Stimulated activated CD8-positive, alpha-beta memory T cell treated with anti-CD3 and anti-CD28 coated beads, Interleukin-7, amount 100 ng/mL, for 4 hours (primary cell): ENCODE results near the gene ZFPL1.
"Not testable (repeated sequence)": the region's sequence is repeated elsewhere in the genome, so short reads cannot be mapped to it uniquely, and the experiment has no call there.

Source experiments
- DNase-seq, 2 donors: peaks; one replicate each; pipeline ENCODE4 v3.0.0-alpha.2; 2020; ENCODE audit warnings: low read depth in 2 of 2

ZFPL1 gene

DNA sequence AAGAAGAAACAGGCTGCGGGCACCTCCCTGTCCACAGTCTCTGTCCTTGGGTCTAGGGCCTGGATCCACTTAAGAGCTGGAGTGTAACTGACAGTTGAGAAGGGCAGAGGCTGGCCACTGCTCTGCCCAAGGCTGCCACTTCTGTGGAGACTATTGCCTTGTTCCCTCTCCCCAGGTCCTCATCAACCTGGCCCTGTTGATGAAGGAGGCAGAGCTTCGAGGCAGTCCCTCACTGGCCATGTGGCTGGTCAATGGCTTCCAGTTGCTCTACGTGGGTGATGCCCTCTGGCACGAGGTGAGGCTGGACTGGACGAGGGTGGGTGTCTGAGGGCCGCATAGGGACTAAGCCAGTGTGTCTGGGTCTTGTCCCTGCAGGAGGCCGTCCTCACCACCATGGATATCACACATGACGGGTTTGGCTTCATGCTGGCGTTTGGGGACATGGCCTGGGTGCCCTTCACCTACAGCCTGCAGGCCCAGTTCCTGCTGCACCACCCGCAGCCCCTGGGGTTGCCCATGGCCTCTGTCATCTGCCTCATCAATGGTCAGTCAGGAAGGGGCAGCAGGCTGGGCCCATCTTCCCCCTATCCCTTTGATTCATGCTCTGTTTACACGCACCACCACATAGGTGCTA is 30.6 kb downstream of the ZFPL1 start:
- DNase-seq = no peak

DNA sequence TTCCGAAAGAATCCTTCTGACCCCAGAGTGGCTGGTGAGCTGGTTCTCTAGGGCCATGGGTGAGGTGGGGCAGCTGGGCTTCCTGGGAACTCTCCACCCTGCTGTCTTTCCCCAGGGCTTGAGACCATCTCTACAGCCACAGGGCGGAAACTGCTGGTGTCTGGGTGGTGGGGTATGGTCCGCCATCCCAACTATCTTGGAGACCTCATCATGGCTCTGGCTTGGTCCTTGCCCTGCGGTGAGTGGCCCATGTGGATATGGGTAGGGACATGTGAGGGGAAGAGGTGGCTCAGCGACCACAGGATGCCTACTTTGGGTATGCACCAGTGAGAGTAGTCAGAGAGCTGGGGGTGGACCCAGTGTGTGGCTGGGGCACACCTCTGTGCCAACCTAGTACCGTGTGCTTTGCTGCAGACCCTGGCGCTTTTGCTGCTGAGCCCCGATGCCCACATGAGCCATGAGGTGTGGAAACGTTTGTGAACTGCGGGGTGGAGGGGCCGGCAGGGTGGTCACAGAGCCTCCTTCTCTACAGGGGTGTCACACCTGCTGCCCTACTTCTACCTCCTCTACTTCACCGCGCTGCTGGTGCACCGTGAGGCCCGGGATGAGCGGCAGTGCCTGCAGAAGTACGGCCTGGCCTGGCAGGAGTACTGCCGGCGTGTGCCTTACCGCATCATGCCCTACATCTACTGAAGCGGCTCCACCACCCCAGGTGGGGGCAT is 31.5 kb downstream of the ZFPL1 start:
- no peak for DNase-seq

DNA sequence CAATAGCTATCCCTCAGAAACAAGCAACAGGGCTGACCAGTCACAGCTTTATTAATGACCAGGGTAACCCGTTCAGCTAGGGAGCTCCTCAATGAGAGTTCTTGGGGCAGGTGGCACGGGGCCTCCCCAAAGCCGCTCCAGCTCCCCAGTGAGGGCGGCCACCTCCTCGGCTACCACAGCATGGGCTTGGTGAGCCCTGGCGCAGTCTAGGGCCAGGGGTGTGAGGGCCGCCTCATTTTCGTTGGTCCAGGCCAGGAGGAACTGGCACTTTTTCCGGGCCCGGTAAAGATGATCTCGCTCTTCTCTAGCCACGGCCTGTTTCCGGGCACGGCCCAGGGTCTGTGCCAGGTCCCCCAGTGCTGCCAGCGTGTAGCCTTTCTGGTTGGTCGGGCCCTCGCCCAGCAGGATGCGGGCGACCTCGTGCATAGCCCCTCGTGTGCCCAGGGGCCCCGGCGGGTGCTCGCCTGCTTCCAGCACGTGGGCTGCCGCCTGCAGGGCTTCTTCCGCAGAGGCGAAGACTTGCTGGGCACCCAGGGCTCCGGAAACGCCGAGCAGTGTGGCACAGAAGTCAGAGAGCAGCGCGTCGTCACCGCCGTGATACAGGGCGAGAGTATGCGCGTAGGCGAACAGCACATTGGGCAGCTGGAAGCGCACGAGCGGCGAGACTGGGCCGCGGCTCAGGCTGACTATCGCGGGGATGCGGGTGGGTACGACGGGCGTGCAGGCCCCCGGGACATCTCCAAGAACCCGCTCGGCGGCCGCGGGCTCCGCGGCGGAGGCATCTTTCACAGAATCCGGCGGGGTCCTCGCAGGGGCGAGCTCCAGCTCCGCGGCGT is 32.6 kb downstream of the ZFPL1 start:
- DNase-seq = peak; percentile 53 to 64

DNA sequence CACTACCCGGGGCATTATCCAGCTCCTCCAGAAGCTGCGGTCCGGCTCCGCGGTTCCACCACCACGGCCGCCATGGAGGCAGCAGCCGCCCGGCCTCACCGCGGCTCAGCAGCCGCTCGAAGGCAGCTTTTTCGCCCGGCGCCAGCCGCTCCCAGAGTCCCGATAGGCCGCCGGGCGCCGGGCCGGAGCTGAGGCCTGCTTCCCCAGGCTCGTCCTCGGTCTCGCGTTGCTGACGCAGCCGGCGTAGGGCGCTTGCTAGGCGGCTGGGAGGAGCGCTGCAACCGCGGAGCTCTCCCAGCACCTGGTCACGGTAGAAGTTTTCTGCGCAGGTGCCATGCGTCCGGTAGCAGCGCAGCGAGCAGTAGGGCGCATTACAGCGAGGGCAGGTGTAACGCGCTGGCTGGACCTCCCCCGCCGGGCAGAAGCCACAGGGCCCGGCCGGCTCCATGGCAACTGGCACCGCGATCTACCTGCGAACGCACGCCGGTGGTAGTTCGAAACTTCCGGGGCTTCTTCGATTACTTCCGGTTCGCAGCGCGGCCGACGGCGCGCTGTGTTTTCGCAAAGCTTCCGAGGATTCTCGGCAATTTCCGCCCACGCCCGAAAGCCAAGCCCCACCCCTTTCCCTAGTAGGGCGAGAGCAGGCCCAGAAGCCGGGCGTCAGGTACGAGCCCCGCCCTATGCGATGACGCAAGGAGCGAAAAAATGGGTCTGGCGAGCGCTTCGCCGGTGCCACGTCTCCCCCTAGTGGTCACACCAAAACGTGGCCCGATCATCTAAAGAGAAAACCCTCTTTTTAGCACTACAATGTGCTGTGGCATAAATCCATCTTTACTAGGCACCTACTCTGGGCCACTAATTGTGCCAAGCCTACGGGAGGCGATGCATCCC is 33.4 kb downstream of the ZFPL1 start, which contains the start of gene ZNHIT2:
Gene ZNHIT2 (minus strand): TSS at position 496 of the 891 bp plus-strand sequence. CDS start 48 bp downstream, at position 448.
- peak; percentile 100 for DNase-seq

DNA sequence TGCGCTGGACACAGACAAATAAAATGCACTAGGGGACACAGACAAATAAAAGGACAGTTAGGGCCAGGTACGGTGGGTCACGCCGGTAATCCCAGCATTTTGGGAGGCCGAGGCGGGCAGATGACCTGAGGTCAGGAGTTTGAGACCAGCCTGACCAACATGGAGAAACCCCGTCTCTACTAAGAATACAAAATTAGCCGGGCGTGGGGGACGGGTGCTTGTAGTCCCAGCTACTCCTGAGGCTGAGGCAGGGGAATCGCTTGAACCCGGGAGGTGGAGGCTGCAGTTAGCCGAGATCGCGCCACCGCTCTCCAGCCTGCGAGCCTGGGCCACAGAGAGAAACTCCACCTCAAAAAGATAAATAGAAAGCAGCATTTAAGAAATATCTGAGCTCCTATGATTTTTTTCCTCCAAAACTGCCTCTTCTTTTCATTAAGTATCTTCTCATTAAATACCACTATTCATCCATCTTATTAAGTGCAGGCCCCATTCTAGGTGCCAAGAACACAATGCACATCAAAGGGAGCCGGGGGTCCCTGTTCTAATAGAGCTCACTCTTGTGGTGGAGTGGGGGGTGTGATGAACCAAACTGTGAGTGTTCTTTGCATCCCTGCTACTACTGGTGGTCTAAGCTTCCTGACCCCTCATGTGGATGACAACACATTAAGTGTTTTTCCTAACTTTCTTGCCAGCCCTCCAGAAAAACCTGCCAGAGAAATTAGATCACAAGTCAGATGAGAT is 34.2 kb downstream of the ZFPL1 start:
- no peak for DNase-seq

DNA sequence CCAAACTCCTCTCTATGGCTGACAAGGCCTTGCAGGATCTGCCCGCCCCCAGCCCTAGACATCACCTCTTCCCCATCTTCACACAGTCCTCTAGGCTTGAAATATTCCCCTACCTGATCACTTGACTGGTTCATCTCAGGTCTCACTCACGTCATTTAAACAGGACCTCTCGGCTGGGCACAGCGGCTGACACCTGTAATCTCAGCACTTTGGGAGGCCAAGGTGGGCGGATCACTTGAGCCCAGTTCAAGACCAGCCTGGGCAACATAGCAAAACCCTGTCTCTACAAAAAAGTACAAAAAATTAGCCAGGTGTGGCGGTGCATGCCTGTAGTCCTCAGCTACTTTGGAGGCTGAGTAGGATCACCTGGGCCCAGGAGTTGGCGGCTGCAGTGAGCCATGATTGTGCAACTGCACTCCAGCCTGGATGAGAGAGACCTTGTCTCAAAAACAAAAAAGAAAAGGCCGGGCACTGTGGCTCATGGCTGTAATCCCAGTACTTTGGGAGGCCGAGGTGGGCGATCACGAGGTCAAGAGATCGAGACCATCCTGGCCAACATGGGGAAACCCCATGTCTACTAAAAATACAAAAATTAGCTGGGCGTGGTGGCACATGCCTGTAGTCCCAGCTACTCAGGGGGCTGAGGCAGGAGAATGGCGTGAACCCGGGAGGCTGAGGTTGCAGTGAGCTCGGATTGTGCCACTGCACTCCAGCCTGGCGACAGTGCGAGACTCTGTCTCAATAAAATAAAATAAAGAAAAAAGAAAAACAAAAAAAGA is 35.1 kb downstream of the ZFPL1 start:
- DNase-seq = not testable (repeated sequence)

DNA sequence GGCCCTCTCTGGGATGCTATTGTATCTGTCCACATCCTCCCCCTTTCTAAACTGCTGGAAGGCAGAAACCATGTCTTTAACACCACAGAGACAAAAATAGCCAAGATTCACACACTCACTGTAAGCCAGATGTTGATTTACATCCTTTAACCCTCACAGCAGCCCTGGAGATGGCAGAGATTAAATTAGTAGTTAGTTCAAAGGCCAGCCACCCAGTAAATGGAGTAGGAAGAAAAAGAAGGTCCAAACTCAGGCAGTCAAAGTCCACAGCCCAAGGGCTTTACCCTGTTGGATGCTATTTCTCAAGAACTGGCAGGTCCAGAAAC is 35.6 kb downstream of the ZFPL1 start:
- no peak for DNase-seq

DNA sequence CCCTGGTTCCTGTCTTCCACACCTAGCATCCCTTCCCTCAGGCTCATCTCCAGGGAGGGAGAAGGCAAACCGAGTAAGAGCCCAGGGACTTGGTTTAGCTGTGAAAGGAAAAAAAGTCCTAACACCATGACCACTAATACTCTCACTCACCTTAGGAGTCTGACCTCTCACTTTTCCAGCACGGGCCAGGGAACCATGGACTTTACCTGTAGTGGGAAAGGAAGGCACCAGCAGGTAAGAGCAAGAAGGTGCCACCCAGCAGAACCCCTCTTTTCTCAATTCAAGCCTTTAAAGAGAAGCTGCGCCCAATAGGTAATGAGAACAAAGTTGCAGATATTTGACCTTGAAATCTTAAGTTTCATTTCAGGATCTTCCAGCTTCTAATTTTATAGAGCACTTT is 36.8 kb downstream of the ZFPL1 start:
- no peak for DNase-seq

DNA sequence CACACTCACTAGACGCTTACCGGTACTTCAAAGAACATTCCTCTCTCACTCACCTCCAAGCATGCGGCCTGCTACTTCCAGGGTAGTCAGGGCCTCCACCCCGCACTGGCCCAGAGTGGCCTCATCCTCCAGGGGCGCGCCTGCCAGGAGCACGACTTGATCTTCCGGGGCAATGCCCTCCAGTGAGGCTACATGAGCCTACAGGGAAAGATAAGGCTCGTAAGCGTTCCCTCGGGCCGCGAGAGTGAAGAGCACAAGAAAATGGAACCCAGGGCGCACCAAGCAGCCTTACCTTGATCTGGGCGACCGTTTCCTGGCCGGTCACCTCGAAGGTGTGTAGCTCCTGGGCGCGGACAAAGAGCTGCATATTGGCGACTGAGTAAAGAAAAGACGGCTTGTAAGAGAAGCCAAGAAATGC is 37.4 kb downstream of the ZFPL1 start:
- no peak for DNase-seq

DNA sequence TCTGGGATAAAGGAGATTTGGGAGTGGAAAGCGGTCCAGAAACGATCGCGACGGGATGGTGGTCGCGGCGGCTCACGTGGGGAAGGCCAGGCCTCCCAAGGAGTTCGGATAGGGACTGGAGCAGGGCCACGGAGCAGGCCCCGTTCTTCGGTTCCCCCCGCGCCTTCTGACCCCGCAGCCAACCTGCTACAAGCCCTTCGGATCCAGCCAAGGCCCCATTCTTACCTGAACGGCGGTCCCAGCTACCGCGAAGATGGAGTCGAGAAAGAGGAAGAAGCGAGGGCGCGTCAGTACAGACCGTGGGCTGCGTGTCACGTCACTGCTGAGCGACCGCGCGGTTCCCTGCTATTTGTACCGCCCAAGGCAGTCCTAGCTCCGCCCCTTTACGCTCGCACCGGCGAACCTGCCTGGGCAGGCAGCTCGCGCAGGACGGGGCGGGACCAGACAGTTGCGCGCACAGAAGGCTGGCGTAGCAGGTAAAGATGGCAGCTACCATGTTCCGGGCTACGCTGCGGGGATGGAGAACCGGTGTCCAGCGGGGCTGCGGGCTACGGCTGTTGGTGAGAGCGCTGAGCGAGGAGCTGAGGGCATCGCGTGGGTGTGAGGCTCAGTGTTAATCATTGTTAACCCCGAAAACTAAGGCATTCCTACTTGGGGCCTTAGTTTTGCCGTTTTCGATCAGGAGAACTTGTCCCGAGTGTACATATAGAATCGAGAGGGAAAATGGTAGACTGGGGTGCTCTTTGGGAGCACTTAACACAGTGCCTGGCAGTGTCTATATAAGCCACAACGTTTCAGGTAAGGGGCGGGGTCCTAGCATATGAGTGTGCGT is 38.1 kb downstream of the ZFPL1 start, which contains the start of the genes FAU and MRPL49:
Gene FAU (minus strand): TSS at position 270 of the 832 bp plus-strand sequence. CDS start 321 bp downstream, outside the sequence.
Gene MRPL49 (plus strand): TSS at position 457 of the 832 bp plus-strand sequence. CDS start 26 bp downstream, at position 483.
- DNase-seq = peak; percentile 97 to 99

DNA sequence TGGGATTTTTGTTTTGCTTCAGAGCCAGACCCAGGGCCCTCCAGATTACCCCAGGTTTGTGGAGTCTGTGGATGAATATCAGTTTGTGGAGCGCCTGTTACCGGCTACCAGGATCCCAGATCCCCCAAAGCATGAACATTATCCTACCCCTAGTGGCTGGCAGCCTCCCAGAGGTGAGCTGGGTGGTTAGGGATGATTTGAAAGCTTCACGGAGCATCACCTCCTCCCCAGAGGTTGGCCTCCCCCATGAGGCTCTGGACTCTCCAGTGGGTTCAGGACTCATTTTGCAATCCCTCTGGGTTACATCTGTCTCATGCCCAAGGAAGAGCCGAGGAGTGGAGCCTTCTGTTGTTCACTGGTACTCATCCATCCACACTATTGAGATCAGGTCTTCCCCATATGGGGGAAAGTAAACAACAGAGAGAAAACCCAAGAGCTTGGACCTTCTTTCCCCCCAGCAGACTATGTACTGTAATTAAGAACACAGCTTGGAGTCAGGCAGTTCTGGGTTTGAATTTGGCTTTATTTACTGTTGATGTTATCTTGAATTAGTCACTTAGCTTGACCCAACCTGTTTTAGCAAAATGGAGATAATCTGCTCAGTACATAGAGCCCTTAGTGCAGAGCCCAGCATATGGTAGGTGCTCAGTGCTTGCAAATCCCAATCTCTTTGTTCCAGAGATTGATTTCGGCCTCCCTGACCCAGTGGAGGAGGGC is 40.6 kb downstream of the ZFPL1 start:
- DNase-seq = no peak

DNA sequence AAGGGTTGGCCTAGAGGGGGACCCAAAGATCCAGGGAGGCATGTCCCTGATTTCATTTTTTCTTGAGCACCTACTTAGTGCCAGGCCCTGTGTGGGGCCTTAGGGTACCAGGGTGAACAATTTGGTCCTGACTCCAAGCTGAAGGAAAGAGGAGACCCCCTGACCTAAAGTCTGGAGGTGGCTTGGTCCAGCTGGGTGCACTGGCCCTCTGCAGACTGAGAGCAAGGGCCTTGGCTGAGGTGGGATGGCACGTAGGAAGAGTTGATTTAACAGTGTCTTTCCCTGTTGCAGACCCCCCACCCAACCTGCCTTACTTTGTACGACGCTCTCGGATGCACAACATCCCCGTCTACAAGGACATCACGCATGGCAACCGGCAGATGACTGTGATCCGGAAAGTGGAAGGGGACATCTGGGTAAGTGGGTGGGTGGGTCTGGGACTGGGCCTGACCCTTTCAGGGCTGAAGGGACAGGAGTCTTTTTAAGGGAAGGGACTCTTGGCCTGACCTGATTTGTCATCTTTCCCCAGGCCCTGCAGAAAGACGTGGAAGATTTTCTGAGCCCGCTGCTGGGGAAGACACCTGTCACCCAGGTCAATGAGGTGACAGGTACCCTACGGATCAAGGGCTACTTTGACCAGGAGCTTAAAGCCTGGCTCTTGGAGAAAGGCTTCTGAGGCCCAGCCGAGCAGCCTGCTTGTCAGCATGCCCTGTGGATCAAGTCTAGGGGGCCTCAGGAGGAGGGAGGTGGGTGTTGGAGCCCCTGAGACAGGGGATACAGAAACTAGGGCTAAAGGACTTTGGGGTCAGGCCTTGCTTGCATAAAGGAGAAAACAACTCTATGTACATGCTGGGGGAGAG is 41.4 kb downstream of the ZFPL1 start:
- DNase-seq = no peak

DNA sequence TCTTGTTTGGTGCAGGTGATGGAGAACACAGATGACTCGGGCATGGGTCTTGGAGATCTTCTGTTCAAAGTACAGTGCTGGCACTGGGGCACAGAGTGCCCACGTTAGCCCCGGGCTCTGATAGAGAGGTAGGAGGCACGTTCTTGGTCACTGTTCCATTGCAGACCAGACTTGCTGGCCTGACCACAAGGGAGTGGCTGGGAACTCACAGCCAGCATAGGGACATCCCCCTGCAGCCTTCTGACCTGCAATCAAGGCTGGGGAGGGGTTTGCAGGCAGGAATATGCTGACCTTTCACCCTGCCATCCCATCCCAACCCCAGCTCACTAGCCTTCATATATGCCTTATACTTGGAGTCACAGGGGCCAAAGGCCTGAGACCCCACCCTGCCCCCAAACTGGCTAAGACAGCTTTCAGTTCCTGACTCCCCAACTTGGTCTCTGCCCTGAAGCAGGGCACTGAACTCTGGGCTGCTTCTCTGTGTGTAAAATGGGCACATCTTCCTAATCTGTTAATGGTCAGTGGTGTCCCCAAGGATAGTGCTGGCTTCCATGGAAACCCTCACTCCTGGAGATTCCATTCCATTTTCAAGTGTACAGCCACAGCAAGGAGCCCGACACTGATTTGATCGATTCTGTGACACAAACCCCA is 42.7 kb downstream of the ZFPL1 start:
- no peak for DNase-seq

DNA sequence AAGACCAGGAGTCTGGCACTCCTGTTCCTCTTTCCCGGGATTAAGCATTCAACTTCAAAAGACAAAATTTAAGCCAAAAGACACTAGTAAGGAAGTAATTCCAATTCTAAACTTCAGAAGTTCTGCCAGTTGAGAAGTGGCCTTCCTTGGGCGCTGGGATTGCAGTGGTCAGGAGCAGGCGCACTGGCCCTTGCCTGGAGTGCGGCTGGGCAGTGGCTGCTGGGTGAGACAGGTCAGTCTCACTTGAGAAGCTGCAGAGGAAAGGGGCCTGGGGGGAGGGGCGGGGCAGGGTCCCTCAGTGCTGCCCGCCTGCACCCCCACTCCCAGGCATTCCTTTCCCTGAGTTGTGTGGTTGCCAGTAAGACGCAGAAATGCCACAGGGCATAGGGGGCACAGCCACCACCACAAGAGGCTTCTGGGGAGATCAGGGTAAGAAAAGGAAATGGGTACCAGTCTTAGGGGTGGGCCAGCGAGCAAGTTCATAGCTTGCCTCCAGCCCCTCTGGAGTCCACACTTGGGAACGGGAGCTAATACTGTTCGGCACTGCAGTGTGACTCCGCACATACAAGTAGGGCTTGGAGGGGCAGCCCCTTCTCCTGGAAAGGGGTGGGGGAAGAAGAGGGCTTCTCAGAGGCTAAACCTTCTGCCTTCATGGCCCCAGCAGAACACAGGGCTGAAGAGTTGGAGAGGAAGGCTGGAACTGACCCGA is 43.6 kb downstream of the ZFPL1 start:
- no peak for DNase-seq

DNA sequence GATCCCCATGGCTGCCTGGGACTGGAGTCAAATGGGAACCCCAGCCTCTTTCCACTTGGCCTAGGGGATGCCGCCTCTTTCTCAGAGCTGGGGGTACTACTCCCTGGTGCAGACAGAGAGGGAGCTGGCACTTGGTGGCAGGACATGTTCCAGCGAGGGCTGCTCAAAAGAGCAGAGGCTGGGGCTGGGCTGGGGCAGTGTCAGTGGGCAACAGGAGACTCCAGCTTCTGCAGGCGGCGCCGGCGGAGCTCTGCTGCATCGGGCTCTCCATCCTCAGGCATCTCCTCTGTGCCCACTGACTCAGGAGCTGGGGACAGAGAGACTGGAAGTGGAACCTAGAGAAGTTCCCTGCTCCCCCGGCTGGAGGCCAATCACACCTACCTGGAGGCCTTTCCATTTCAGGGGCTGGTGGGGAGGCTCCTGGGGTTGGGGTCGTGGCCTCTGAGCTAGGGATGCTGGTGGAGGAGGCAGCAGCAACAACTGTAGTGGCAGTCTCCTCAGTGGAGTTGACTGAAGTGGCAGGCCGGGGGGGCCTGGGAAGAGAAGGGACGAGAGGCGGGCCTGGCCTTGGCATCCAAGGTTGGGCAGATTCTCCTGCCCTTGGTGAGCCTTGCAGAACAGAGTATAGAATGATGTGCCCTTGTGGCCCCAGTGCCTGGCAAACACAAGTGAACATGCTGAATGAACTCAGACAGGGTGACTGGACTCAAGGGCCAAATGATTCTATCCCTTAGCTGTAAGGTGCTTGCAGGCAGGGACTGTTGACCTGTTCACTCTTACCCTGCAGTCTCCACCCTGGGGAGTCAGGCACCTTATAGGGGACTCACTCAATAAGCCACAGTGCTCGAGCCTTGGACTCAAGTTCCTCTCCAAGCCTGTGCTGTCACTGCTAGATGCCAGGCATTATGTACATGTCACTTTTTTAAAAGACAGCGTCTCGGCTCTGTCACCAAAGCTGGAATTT is 44.4 kb downstream of the ZFPL1 start:
- DNase-seq = no peak
